Mucosa of descending colon (tissue), 3 donors: ENCODE results near the gene CATSPER3. TPM values are rescaled to one million over a fixed set of nuclear protein-coding genes. Genes with fewer than 3 reads are reported as not detected.

Source experiments
- ATAC-seq: fragments of 200-7000 bp; cut with Tn5 transposase; one replicate; pipeline ENCODE4 v1.9.1; 2020; ENCODE audit warnings: mild to moderate bottlenecking, moderate library complexity
- DNase-seq, 3 donors: peaks; one replicate each; pipeline ENCODE4 v3.0.0-alpha.2; 2020
- H3K36me3 ChIP-seq: fragments of 200-600 bp; one replicate; pipeline ENCODE4 v1.8.0; 2021; ENCODE audit warnings: low read depth, mild to moderate bottlenecking
- H3K4me1 ChIP-seq: fragments of 200-600 bp; one replicate; pipeline ENCODE4 v1.8.0; 2021; ENCODE audit warnings: low read depth, mild to moderate bottlenecking
- H3K4me3 ChIP-seq: fragments of 200-600 bp; one replicate; pipeline ENCODE4 v1.8.0; 2021; ENCODE audit warnings: mild to moderate bottlenecking
- H3K9me3 ChIP-seq: fragments of 200-600 bp; one replicate; pipeline ENCODE4 v1.8.0; 2021; ENCODE audit warnings: mild to moderate bottlenecking
- intact Hi-C, 2 donors: fragments of 100-400 bp; cut with DNase I in 1 of 2; cut with micrococcal nuclease in 1 of 2; formaldehyde crosslinking; loops; one replicate each; pipeline versions ENCODE4 v1.11.0 to v1.11.1; 2022; cut with DNase I, micrococcal nuclease
- total RNA-seq, 3 donors: library from RNA; stranded (reverse); fragmentation: NEBNext Ultra II Directional in 2 of 3; extraction: Animal tissue kit (Norgen Biotek cat#: 25700) in 2 of 3; gene quantifications; one replicate each; pipeline versions ENCODE4 v1.2.1 to v1.2.4, GENCODE V29; 2021 to 2023
- TF ChIP-seq, protein P1 (sequence below): fragments of 200-600 bp; IDR thresholded peaks from one replicate; pipeline ENCODE4 v1.8.0; 2022; ENCODE audit warnings: antibody characterized with exemption, mild to moderate bottlenecking
- donor health status: DM: no; HTN: no; CAD: no; lungs with moderate emphysema.
- donor health status: DM: no; HTN: no; CAD: no.
- donor health status: DM: no; HTN: yes; CAD: no.

Gene CATSPER3
- total RNA-seq, 3 donors from 2014 or later = 1.3 to 1.5 (median 1.3) TPM

DNA sequence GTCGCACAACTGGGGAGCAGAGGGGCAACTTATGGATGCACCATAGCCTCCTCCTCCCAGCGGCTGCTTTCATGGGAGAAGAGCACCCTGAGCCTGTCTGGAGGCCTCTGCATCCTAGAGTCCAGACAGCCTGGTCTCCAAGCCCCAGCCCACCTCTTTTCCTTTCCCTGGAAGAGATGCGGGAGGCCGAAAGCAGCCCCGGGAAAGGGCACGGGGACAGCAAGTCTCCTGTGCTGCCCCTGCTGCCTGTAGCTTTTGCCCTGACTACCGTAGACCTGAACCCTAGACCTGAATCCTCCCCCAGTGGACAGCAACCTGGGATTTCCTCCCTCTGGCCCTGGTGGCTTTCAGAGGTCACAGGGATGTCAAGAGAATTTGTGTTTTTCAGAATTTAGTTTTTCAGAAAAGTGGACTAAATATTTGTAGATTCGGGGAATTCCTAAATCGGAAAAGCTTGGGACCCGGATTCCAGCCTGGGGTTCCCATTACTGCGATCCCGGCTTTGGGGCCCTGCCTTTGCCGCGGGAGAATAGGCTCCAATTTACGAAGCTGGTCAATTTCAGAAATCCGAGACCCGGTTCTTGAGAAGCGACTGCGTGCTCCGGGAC is 70.6 kb downstream of the CATSPER3 start:
- peaks cover 21% of the 10 kb centered on the region for H3K4me1 ChIP-seq
- H3K36me3 ChIP-seq = no peaks in the 10 kb centered on the region
- DNase-seq (no peak), ATAC-seq (no peak)
- no peaks in the 10 kb centered on the region for H3K9me3 ChIP-seq
- peak overlapping the region; percentile 17 for H3K4me3 ChIP-seq
- intact Hi-C loops = no loop called here
- TF ChIP-seq, protein P1, sequence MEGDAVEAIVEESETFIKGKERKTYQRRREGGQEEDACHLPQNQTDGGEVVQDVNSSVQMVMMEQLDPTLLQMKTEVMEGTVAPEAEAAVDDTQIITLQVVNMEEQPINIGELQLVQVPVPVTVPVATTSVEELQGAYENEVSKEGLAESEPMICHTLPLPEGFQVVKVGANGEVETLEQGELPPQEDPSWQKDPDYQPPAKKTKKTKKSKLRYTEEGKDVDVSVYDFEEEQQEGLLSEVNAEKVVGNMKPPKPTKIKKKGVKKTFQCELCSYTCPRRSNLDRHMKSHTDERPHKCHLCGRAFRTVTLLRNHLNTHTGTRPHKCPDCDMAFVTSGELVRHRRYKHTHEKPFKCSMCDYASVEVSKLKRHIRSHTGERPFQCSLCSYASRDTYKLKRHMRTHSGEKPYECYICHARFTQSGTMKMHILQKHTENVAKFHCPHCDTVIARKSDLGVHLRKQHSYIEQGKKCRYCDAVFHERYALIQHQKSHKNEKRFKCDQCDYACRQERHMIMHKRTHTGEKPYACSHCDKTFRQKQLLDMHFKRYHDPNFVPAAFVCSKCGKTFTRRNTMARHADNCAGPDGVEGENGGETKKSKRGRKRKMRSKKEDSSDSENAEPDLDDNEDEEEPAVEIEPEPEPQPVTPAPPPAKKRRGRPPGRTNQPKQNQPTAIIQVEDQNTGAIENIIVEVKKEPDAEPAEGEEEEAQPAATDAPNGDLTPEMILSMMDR = no peak

DNA sequence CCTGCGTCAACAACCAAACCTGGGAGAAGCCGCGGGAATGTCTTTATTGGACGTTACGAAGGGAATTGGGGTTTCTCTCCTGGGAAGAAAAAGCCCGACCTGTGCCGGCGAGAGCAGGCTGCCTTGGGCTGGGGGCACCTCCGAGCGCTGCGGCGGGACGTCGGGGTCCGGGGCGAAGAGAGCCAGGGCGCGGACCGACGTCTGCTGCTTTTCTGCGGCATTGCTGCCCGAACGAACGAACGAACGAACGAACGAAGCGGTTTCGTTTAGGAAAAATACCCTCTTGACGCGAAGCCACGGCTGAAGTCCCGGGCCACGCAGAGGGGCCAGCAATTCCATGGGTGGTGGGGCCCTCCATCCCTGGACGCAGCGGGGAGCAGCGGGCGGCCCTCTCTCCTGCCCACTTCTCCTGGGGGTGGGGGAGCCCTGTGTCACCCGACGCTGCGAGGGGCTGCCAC is 71.1 kb downstream of the CATSPER3 start:
- no peak for DNase-seq
- H3K4me3 ChIP-seq = peak overlapping the region; percentile 17
- TF ChIP-seq, protein P1 = no peak
- peaks cover 21% of the 10 kb centered on the region for H3K4me1 ChIP-seq
- no peaks in the 10 kb centered on the region for H3K36me3 ChIP-seq
- no peak for ATAC-seq
- intact Hi-C loops = no loop called here
- no peaks in the 10 kb centered on the region for H3K9me3 ChIP-seq

DNA sequence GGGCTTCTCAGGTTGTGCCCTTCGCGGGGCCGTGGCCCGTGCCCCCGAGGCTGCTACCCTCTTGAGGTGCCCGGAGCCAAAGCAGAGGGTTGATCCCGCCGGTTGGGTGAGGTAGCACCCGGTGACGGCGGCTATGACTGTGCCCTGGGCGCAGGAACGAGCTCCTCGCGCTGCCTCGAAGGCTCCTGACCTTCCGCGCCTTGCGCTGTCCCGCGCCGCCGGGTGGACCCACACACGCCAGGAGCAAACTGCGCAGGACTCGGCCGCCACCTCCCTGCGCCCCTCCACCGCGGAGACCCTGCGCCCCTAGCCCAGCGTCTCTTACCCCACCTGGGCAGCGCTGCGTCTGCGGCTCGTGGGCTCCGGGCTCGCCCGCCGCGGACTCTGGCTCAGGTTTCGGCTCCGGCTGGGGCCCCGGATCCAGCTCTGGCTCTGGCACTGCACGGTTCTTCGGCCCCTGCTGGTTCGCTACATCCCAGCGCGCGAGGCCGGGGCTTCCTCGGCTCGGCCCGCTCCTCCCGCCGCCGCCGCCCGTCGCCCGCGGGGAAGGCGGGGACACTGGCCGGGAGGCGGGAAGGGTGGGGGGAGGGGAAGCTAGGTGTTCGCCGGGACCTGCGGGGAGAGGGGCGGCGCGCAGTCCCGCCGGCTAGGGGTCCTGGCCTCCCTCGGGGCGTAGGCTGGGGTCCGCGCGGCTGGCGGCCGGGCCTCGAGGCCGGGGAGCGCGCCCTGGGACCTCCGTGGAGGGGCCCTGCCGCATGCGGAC is 71.7 kb downstream of the CATSPER3 start:
- H3K4me1 ChIP-seq = peaks cover 19% of the 10 kb centered on the region
- H3K36me3 ChIP-seq = no peaks in the 10 kb centered on the region
- no peak for DNase-seq
- peak; percentile 41 for ATAC-seq
- TF ChIP-seq, protein P1 = no peak
- no peaks in the 10 kb centered on the region for H3K9me3 ChIP-seq
- H3K4me3 ChIP-seq = peak overlapping the region; percentile 17
- intact Hi-C loops = no loop called here

DNA sequence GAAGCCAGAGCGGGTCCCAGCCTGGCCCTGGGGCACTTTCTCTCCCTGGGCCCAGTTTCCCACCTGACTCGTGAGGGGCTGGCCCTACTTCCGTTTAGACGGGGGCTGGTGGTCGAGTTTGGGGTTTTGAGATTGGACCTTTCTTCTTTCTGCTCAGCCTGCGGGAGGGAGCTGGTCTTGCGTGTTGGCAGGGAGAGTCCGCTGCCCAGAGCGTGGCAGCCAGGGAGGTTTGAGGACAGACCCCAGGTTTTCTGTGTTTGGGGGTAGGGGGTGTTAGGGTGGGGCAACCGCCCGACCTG is 72.3 kb downstream of the CATSPER3 start:
- Histone ChIP-seq H3K36me3 (no peaks in the 10 kb centered on the region), H3K4me1 (peaks cover 14% of the 10 kb centered on the region), H3K9me3 (no peaks in the 10 kb centered on the region), H3K4me3 (no peak overlapping the region)
- ATAC-seq (no peak), DNase-seq (no peak)
- intact Hi-C loops = no loop called here
- TF ChIP-seq, protein P1 = no peak

DNA sequence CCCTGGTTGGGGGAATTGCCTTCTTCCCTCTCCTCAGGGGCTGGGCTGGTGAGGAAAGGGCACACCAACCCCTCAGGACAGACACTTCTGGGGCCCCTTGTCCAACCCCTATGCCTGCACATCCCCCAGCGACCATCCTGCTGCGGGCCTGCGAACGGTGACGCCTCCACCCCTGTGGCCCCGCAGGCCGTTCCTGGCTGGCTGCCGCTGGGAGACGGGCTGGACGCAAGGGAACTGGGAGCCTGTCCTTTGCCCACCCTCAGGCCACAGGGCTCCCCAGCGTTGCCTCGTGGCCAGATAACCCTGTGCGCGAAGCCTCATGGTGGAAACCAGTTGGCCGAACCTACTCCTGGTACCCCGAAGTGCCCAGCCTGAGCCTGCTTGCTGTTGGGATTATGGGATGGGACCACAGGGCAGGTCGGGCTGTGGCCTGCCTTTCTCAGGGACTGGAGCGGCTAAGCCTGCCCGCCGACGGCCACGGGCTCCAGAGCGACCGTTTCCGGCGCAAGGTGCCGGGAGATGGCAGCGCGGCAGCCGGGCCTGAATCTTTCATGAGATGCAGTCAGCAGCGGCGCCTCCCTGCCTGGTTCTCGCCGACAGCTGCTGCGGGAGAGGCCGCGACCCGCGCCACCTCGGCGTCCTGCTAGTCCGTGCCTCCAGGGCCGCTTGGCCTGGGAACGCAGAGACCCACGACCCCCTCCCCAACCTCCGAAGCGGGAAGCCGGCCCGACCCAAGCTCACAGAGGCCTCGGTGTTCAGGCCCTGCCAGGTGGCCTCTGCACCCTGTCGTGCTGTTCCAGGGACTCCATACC is 72.8 kb downstream of the CATSPER3 start:
- intact Hi-C loops = no loop called here
- peak in 1 of 3 donors; percentile 27 for DNase-seq
- peaks cover 14% of the 10 kb centered on the region for H3K4me1 ChIP-seq
- H3K4me3 ChIP-seq = no peak overlapping the region
- H3K36me3 ChIP-seq = no peaks in the 10 kb centered on the region
- H3K9me3 ChIP-seq = no peaks in the 10 kb centered on the region
- ATAC-seq = peak; percentile 20
- TF ChIP-seq, protein P1 = no peak
